Activated CD4-positive, alpha-beta T cell treated with anti-CD3 and anti-CD28 coated beads, Interleukin-2, amount 50 U/mL, for 48 hours (primary cell): ENCODE results near the gene EMID1.
"Not testable (repeated sequence)": the region's sequence is repeated elsewhere in the genome, so short reads cannot be mapped to it uniquely, and the experiment has no call there.

Source experiments
- DNase-seq, 2 experiments: peaks; one replicate each; pipeline ENCODE4 v3.0.0-alpha.2; 2020

EMID1 gene

DNA sequence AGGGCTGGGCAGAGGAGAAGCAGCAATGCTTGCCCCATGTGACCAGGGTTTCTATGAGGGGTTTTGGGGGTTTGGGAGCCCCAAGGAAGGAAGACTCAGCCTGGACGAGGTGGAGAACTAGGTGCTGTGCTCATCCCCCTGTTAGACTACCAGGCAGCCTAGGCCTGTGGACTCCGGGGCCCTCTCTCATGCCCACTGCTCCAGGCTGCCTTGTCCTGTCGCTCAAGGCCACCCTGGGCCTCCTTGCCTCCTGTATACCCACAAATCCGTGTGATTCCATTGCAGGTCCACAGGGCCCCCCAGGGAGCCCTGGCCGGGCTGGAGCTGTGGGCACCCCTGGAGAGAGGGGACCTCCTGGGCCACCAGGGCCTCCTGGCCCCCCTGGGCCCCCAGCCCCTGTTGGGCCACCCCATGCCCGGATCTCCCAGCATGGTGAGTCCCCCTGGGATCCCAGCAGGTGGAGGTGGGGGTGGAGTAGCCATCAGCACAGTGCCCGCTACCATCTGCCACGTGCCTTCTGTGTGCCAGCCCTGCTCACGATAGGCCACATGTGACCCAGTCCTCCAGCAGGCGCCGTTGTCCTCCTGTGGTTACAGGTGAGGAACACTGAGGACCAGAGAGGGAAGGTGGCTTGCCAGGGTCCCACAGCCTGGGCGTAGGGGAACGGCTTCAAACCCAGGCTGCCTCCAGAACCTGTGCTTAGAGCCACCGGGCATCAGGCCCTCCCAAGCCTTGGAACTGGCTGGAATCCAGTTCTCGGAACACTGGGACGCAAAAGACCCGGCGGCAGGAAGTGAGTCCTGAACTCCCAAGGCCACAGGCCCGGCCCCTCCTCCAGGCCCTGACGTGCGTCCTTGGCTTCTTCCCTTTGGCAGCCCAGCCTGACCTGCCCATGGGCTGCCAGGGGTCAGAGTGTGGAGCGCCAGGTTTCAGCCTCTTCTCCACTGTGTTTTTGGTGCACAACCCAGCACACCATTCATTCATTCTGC is 26.6 kb downstream of the EMID1 start:
- no peak for DNase-seq

DNA sequence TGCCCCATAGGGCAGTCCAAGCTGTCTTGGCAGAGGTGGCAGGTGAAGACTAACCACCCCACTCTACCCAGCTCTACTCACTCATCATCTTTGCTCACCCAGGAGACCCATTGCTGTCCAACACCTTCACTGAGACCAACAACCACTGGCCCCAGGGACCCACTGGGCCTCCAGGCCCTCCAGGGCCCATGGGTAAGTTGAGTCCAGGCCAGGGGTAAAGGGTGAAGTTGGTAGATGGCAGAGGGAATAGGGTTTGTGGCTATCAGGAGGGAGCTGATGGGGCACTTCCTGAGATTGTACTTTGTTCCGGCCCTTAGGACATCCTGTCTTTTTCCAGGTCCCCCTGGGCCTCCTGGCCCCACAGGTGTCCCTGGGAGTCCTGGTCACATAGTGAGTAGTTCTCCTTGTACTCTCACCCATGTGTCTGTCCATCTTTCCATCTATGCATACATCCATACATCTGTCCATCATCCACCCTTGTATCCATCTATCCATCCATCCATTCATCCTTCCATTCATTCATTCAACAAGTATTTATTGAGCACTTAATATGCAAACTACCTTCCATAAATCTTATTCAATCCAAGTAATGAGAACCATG is 27.7 kb downstream of the EMID1 start:
- DNase-seq = no peak

DNA sequence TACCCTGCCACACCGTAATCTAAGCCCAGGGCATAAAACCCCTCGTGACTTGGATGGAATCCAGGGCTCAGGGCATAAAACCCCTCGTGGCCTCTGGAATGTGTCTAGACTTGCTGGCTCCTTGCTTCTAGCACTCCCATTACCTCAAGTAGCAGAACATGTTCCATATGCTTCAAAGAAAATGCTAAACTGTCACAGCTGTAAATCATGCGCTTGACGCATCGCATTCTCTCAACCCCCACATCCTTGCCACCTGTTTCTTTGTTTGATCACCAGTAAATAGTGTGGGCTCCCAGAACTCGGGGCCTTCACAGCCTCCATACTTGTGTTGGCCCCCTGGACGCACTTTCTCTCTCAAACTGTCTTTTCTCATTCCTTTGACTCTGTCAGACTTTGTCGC is 34.8 kb downstream of the EMID1 start:
- DNase-seq = not testable (repeated sequence)

DNA sequence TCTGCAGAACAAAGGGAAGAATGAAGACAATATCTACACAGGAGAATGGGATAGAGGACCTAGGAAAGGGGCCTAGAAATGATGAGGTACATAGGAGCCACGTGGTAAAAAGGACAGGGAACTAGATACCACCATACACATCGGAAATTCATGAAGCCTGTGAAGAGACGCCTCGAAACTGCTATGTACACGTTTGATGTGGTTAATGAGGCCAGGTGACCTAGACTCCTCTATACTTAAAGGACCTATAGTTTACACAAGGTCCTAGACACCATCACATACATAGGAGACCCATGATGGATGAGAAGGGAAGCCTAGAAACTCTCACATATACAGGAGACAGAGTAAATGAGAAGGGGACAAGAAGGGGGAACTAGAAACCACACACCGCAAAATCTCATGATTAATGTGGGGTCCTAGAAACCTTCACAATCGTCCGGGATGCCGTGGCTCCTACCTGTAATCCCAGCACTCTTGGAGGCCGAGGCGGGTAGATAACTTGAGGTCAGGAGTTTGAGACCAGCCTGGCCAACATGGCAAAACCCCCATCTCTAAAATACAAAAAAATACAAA is 38.3 kb downstream of the EMID1 start:
- no peak for DNase-seq

DNA sequence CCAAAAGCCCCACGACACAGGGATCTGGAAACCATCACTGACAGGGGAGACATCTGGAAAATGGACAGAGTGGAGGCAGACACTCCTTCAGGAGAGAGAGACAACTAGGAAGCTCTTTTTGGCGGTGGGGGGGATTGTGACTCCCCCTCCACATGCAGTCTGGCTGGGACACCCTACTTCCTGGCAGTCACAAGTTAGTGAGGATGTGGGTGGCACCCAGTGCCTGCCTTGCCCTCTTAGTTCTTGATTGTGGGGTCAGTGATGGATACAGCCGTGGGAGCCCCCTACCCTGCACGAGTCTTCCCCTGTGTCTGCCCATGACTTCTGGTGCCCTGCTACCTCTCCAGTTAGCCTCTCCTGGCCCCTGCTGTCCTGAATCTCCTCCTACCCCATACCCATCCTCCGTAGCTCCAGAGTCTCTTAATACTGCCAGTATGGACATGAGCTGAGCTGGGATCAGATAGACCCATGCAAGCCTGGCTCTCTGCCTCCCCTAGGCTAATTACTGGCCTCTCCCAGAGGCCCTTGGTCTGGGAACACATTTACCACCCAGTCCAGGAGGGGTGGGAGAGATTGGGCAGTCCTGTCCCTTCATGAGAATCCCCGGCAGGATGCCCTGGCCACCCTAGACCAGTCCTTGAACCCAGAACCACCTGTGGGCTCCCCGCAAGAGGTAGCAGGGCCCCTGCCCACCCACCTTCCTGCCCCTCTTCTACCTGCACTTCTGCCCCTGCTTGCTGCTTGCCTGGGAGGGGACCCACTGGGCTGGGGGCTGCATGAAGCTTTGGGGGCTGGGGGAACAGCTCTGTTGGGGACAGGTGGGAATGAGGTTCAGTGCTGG is 39.3 kb downstream of the EMID1 start:
- no peak for DNase-seq

DNA sequence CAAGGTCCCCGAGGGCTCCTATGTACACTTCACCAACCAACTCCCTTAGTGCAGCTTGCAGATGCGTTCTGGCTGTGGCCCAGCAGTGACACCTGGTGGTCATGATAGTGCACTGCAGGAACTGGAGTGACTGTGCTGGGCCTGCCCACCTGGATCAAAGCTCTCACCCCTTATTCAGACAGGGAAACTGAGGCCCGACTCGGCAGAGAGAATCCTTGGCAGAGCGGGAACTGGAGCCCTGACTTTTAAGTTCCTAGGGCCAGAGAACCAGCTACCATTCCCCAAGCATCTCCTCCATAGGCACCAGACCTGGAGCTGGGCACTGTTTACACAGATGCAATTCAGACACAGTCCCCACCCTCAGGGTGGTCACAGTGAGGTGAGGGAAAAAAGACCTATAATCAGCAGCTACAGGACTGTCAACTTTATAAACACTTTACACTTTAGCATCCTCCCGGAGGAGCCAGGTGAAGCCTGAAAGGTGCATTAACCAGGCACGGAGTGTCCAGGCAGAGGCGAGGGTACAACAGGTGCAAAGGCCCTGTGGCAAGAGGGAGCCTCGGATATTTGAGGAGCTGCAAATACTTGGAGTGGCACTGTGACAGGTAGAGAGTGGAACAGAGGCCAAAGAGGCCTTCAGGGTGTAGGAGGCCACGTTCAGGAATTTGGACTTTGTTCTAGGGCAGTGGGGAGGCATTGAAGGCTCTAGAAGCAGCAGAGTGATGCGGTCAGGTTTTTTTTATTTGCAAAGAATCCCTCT is 40.1 kb downstream of the EMID1 start:
- DNase-seq = peak; percentile 75 to 77

DNA sequence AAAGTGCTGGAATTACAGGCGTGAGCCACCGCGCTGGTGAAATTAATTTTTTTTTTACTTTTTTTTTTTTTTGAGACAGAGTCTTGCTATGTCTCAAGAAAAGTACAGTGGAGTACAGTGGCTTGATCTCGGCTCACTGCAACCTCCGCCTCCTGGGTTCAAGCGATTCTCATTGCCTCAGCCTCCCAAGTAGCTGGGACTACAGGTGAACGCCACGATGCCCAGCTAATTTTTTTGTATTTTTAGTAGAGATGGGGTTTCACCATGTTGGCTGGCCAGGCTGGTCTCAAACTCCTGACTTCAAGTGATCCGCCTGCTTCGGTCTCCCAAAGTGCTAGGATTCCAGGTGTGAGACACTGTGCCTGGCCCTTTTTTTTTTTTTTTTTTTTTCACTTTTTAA is 42.2 kb downstream of the EMID1 start:
- DNase-seq = not testable (repeated sequence)

DNA sequence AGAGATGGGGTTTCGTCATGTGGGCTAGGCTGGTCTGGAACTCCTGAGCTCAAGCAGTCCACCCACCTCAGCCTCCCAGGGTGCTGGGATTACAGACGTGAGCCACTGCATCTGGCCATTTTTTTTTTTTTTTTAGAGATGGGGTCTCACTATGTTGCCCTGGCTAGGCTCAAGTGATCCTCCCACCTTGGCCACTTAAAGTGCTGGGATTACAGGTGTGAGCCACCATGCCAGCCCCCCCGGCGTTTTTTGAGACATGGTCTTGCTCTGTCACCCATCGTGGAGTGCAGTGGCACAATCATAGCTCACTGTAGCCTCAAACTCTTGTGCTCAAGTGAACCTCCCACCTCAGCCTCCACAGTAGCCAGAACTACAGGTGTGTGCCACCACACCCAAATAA is 45.6 kb downstream of the EMID1 start:
- DNase-seq = no peak

DNA sequence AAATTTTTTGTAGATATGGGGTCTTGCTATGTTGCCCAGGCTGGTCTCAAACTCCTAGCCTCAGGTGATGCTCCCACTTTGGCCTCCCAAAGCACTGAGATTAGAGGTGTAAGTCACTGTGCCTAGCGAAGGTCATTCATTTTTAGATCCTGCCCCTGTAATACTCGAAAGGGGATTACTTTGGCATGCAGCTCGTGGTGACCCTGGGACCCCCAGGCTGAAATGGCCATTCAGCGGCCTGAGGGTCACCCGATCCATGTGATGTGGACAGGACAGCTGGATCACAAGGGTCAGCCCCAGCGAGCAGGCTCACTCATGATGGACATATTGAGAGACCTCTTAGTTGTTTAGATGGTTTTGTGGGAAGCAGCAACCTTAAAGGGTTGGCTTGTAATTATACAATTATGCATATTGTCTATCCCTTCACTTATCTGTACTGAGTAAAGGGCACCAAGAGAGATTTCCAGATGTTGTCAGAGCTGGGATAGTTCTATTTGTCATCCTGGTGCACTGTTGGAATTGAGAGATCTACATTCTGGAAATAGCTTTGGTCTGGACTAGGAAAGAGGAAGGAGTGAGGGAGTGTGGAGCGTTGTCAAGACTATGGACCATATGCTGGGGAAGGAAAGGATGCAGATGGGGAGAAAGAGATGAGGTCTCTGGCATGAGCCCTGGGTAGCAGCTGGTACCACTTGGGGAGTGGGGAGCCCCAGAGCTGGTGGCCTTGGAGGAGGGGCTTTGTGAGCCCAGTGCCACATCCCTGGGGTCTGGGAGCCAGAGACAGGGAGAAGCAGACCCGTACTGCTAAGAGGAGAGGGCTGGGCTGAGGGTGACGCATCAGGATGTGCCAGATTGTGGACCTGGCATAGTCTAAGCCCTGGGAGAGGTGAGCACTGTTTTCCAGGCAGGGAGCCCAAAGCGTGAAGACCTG is 46.5 kb downstream of the EMID1 start:
- DNase-seq = no peak

DNA sequence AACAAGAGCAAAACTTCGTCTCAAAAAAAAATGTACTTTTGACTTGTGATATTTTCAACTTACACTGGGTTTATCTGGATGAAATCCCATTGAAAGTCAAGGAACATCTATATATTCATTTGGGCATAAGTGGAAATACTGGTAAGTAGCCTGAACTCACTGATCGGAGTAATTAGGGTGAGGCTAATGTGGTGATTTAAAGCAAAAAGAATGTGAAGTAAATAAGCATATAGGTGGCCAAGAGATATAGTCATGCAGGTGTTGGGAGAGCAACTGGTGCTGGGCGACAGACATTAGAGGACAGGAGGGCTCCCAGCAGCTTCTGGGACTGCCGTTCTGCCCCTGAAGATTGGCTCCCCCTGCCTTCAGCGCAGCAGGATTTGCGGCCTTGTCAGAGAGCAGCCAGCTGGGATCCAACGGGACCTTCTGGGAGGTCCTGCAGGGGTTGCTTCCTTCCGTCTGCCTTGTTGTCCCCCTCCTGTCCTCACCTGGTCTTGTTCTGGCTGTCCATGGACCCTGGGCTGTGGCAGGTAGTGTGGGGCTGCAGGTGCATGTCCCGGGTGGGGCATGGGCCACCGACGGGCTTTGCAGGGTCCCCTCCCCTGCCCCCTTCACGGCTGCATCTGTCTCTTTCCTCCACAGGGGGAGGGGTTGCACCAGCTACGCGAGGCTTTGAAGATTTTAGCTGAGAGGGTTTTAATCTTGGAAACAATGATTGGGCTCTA is 48.0 kb downstream of the EMID1 start:
- DNase-seq = no peak

DNA sequence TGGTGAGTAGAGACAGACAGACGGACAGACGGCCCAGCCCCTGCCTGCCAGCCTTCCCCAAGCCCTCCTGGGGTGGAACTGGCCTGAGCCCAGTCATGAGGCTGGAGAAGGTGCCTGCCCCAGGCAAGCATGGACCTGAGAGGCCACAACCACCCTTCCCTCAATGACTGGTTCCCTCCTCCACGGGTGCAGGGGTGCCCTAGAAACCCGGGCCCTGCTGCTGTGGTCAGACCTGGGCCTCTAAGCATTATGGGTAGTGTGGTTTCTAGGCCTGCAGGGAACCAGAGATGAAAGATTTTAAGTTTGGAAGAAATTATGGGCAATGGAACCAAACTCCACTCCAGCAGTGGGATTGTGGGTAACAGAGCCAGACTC is 48.6 kb downstream of the EMID1 start:
- no peak for DNase-seq

DNA sequence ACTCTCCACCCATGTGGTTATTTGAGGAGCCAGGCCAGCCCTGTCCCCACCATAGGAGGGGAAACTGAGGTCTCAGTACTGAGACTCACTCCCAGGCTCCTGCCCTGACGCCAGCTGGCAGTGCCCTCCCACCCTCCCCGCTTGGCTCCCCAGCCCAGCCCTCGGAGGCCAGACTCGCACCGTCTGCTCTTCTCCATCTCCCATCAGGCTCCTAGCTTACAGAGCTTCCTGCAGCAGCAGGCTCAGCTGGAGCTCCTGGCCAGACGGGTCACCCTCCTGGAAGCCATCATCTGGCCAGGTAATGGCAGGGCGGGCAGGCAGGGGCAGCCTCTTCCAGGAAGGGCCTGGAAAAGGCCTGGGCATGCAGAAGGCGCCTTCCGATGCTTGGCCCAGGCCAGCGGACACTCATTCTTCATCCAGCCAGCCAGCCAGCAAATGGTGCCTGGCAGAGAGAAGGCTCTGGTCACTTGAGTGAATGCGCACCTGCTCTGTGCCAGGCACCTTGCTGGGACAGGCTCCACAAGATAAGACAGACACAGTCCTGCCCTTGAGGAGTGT is 49.4 kb downstream of the EMID1 start:
- DNase-seq = no peak

DNA sequence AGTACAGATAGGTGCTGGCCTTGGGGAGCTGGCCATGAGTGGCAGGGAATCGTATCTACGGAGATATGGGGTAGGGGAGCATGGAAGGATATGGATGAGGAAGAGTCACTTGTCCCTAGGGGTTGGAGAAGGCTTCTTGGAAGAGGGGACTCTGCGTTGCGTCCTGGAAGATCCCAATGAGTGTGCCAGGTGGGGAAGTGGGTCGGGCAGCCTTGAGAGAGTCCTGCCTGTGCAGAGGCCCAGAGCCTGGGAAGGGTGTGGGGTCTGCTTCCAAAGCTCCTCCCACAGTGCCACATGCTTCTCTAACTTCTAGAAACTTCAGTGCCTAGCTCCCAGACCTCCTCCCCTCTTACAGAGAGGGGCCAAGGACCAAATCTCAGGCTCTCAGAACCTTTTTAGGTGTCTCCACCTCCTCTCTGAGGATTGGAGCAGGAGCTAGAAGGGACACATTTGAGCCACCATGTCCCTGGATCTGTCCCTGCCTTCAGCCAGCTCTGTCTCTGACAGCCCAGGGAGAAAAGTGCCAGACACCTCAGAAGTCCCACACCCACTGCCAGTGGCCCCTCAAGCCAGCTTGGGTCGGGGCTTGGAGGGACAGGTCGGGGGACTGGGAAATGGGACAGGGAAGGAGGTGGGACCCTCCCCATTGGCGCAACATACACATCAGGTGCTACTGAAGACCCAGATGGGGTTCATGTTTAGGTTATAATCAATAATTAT is 51.1 kb downstream of the EMID1 start:
- no peak for DNase-seq

DNA sequence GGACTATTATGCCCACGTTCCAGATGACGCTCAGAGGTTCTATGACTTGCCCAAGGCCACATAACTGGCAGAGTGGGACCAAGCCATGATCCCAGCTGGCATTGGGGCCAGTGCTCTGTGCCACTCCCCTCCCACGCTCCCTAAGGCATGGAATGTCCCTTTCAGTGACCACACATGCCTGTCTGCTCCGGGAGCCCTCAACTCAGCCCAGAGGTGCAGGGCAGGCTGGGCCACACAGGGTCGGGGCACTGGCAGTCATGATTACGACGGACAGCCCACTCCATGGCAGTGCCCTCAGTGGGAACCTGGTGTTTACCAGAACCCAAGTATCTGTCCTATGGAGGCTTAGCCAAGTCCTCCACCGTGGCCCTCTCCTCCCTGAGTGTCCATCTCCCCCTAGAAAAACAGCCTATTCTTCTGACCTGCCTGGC is 52.1 kb downstream of the EMID1 start:
- DNase-seq = no peak

DNA sequence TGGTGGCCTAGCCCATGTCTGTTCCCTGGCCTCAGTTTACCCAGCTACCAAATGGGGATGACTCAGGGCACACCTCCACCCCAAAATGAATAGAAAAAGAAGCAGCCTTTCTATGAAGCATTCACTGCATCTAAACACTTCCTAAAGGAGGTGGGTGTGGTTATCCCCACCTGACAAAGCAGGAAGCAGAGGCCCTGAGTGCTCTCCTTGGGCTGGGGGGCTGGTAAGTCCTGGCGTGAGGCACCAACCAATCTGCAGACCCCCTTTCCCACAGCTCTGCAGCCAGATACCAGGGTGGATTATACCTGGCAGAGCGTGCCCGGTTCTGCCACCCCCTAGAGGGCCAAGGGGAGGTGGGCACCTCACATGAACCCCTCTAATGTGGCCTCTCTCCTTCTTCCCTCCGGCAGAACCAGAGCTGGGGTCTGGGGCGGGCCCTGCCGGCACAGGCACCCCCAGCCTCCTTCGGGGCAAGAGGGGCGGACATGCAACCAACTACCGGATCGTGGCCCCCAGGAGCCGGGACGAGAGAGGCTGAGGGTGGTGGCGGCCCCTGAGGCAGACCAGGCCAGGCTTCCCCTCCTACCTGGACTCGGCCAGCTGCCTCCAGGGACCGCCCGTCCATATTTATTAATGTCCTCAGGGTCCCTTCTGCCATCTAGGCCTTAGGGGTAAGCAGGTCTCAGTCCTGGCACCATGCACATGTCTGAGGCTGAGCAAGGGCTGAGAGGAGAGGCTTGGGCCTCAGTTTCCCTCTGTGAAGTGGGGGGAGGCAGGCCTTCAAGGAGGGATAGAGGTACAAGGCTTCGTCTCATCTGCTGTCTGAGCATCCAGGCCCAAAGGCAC is 52.9 kb downstream of the EMID1 start:
- DNase-seq = no peak

DNA sequence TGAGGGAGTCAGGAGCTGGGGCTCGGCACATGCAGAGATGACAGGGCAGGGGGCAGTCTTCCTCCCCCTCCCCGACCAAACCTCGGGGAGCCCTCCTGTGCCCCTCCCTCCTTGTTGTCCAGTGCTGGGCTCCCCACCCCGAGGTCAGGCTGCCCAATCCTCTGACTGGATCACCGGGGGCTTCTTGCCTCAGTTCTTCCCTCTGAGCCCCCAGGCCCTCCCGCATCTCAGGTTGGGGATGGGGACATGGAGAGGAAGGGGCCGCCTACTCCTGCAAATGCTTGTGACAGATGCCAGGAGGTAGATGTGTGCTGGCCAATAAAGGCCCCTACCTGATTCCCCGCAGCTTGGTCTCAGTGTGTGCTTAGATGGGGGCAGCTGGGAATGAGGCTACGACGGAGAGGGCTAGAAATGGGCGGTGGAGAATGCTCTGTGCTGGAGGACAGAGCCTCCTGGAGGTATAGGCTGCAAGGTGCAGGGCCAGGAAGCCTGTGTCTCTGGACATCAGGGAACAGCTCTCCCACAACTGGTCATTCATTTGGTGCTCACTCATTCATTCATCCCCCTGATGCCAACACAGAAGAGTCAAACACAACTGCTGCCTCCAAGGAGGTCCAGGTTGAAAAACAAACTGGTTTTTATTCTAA is 53.7 kb downstream of the EMID1 start:
- DNase-seq = no peak

DNA sequence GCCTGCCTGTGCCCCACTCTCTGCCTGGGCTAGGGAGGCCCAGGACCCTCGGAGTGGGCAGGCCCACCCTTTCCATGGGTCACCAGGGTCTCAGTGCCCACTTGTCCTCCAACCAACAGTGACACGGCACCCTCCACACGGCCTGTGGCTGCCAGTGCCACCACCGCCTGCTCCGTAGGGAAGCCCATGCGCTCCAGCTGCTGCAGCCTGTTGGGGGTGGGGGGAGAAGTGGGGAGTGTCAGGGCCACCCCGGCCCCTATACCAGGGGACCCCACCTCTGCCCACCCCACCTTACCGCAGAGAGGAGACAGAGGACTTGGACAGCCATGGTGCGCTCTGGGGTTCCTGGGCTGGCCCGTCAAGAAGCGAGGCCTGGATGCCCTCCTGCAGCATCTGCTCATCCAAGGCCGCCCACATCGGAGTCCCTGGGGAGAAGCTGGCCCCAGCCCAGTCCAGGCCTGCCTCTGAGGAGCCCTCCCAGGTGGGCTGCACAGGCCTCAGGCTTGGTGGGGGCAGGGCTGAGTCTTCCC is 54.4 kb downstream of the EMID1 start:
- no peak for DNase-seq
